ENCODE measurements around the gene NINJ1. TPM values are rescaled to one million over a fixed set of nuclear protein-coding genes. Genes with fewer than 3 reads are reported as not detected.
A peak's percentile ranks its signal among the peaks of the same experiment; 100 is the strongest.

NINJ1 gene
- total and polyA plus RNA-seq, 2 of the 13 experiments (the other 11 are each of a cell fraction or from before 2014, with no cell fraction given), result 81.2 to 92.1 TPM

DNA sequence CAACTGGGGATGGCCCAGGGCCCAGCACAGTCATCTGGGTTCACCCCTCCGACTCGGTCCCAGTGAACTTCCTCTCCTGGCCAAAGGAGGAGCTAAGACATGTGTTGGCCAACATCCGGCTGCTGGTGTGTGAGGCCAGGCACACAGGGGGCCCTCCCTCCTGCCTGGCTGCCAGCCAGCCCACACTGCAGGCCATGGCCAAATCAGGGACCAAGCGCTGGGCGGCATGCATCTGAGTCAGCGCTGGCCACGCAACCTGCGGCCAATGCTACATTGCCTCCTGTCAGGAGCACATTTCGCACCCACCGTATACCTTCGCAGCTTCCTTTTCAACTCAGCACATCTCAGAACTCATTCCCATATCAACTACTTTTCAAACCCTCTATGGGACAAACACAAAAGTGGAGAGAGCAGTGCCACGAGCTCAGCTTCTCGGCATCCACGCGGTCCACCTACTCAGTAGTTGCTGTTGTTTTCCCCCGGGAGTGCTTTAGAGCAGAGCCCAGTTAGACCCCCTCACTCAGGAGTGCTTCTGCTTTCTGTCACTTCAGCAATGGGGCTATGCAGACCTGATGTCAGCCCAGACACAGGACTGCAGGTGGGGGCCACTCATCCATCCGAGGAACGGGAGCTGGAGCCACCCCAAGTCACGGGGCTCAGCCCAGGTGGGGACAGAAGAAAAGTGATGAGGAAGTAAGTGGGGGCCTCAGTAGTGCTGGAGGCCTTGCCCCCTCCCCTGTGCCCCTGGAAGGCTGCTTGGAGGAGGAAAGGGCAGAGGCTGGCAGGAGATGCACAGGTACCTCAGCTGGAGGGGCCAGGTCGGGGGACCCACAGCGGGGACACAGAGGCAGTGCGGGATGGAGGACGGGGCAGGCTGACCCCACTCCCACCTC is 13.9 kb downstream of the NINJ1 start (continued):
- TF ChIP-seq FOXO1 (CRISPR knock-in tag; IDR thresholded peaks at IDR 0.05) (peak; percentile 75), ARID3A (IDR thresholded peaks at IDR 0.05; ENCODE audit: low read depth, low read length) (no peak), POLR2A (IDR thresholded peaks at IDR 0.05; ENCODE audit: insufficient read depth in 1 of 2, low read depth in 2 of 2, low read length in 2 of 2) (peak in 1 of 2 experiments; percentile 54; a peak in 1 of 4 replicates), ZNF256 (CRISPR knock-in tag; conservative IDR thresholded peaks at IDR 0.05) (0 out of 2 replicates have a peak, but pooled peaks have one; percentile 3), JARID2 (CRISPR knock-in tag; IDR thresholded peaks at IDR 0.05; ENCODE audit: insufficient replicate concordance) (no peak), POLR2AphosphoS5 (IDR thresholded peaks at IDR 0.05; ENCODE audit: low read depth, low read length) (peak; percentile 50; the same call in 1 of the 2 replicates), MTERF4 (CRISPR knock-in tag; IDR thresholded peaks at IDR 0.05) (peak; percentile 53; the same call in 1 of the 2 replicates), JUNB (CRISPR knock-in tag; IDR thresholded peaks at IDR 0.05; ENCODE audit: borderline replicate concordance) (no peak), ZBTB14 (CRISPR knock-in tag; IDR thresholded peaks at IDR 0.05) (no peak), FIP1L1 (IDR thresholded peaks at IDR 0.05; ENCODE audit: borderline replicate concordance, insufficient read depth, low read depth, low read length) (0 out of 2 replicates have a peak, but pooled peaks have one; percentile 38), TCF7 (IDR thresholded peaks at IDR 0.05; ENCODE audit: low read depth) (no peak), ZNF274 (CRISPR knock-in tag; IDR thresholded peaks at IDR 0.05) (peak; percentile 84), ZNF251 (CRISPR knock-in tag; IDR thresholded peaks at IDR 0.05) (no peak), CBX5 (CRISPR knock-in tag; IDR thresholded peaks at IDR 0.05; ENCODE audit: borderline replicate concordance) (peak; percentile 73; the same call in 1 of the 2 replicates), ZBTB20 (CRISPR knock-in tag; IDR thresholded peaks at IDR 0.05; ENCODE audit: borderline replicate concordance, low read depth) (peak; percentile 61; the same call in 1 of the 2 replicates), ZNF24 (IDR thresholded peaks at IDR 0.05) (no peak), ZNF430 (CRISPR knock-in tag; IDR thresholded peaks at IDR 0.05) (peak; percentile 92; the same call in 1 of the 2 replicates), ATF3 (CRISPR knock-in tag; IDR thresholded peaks at IDR 0.05) (peak; percentile 89)
- TF ChIP-seq, protein P1, sequence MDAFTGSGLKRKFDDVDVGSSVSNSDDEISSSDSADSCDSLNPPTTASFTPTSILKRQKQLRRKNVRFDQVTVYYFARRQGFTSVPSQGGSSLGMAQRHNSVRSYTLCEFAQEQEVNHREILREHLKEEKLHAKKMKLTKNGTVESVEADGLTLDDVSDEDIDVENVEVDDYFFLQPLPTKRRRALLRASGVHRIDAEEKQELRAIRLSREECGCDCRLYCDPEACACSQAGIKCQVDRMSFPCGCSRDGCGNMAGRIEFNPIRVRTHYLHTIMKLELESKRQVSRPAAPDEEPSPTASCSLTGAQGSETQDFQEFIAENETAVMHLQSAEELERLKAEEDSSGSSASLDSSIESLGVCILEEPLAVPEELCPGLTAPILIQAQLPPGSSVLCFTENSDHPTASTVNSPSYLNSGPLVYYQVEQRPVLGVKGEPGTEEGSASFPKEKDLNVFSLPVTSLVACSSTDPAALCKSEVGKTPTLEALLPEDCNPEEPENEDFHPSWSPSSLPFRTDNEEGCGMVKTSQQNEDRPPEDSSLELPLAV (CRISPR knock-in tag; conservative IDR thresholded peaks at IDR 0.05; ENCODE audit: low read depth), result no peak
- TF ChIP-seq, protein P2, sequence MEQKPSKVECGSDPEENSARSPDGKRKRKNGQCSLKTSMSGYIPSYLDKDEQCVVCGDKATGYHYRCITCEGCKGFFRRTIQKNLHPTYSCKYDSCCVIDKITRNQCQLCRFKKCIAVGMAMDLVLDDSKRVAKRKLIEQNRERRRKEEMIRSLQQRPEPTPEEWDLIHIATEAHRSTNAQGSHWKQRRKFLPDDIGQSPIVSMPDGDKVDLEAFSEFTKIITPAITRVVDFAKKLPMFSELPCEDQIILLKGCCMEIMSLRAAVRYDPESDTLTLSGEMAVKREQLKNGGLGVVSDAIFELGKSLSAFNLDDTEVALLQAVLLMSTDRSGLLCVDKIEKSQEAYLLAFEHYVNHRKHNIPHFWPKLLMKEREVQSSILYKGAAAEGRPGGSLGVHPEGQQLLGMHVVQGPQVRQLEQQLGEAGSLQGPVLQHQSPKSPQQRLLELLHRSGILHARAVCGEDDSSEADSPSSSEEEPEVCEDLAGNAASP (CRISPR knock-in tag; IDR thresholded peaks at IDR 0.05; ENCODE audit: borderline replicate concordance), result peak; percentile 84; the same call in 1 of the 2 replicates
- TF ChIP-seq, protein P3, sequence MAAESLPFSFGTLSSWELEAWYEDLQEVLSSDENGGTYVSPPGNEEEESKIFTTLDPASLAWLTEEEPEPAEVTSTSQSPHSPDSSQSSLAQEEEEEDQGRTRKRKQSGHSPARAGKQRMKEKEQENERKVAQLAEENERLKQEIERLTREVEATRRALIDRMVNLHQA (CRISPR knock-in tag; IDR thresholded peaks at IDR 0.05), result no peak
